GM12892 (cell line): Measurements from ENCODE around the gene EHBP1L1.

Source experiments
- DNase-seq: peaks from one replicate; pipeline ENCODE4 v3.0.0; 2011; ENCODE audit not compliant: insufficient read length
- FAIRE-seq: peaks from 2 replicates; lab custom pipeline; 2011; peaks lifted over from hg19 to GRCh38; lab: Jason Lieb, UNC
- POLR2A ChIP-seq: IDR thresholded peaks from 2 replicates; pipeline ENCODE4 v1.6.1; 2011; ENCODE audit warnings: low read depth, low read length, control low read depth
- POLR2AphosphoS5 ChIP-seq: IDR thresholded peaks from 2 replicates; pipeline ENCODE4 v1.6.1; 2011; ENCODE audit warnings: low read depth, low read length, control low read depth
- TAF1 ChIP-seq: IDR thresholded peaks from 2 replicates; pipeline ENCODE4 v1.6.1; 2011; ENCODE audit warnings: low read depth, mild to moderate bottlenecking, control low read depth, low read length, borderline replicate concordance

EHBP1L1 gene

DNA sequence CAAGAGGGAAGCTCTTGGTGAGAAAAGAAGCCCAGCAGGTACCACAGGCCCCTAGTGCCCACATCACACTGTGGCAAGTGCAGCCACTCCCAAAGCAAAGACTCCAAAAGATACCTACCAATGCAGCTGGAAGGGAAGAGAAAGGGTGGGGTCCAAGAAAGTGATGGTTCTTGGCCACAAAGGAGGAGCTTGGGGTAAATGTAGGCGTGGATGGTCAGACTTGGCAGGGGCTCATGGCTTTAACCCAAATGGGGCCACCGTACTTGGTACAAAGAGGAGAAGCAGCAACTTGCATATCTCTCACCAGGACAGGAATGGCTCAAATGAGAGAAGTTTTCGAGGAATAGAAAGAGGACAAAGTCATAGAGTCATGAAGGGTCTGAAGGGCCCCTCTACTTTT lies 33.4 kb downstream of the EHBP1L1 start:
- DNase-seq, result no peak
- no peak for FAIRE-seq
- no peak for TF ChIP-seq TAF1
- TF ChIP-seq POLR2AphosphoS5, result no peak
- TF ChIP-seq POLR2A, result no peak

DNA sequence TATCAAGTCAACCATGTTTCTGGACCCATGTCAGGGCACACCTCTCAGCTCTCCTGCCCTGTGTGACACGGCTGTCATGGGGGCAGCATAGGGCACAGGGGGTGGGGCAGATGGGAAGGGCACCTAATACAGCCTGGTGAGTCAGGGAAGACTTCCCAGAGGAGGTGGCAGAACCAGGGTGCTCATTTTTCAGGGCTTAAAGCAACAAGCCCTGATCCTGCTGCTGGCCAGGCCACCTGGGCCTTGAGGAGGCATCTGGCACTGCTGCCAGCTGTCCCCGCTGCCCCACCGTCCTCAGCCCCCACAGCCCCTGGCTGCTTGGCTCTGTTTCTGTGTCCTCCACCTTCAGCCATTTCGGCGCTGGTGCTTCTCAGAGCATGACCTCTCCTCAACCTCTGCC lies 33.8 kb downstream of the EHBP1L1 start:
- TF ChIP-seq TAF1, result no peak
- DNase-seq, result no peak
- FAIRE-seq, result no peak

GRCh38 chr11:65610404-65610803 lies 34.6 kb downstream of the EHBP1L1 start:
- no peak for TF ChIP-seq POLR2AphosphoS5
- TF ChIP-seq POLR2A, result no peak
- TF ChIP-seq TAF1, result no peak
- FAIRE-seq, result no peak

DNA sequence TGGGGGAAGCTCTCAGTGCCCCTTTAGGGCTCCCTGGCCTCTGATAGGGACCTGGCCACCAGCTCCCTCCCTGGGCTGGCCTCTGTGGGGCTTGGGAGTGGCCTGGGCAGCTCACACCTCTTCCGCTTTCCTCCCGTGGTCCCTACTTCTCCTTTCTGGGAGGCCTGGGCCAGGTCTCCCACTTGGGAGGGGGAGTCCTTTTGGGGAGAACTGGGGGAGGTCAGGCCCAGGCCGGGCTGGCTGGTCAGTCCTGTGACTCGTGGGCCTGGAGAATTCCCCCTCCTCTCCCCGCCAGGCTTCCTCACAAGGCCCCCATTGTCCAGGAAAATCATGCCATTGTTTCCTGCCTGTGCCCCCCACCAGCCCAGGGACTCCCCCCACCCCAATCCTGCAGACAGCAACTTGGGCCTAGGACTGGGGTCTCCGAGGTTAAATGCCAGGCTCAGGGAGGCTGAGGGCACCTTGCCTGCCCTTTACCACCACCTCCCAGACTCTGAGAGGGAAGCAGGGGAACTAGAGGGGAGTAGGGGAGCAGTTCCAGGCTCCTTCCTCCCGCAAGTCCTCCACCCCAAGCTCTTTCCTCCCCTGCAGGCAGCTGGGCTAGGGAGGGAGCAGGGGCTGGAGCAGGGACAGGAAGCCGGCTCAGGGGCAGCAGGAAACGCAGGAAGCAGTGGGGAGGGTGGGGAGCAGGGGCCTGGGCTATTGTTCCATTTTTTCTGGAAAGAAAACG lies 35.3 kb downstream of the EHBP1L1 start:
- TF ChIP-seq POLR2AphosphoS5 (no peak), POLR2A (no peak), TAF1 (no peak)
- no peak for DNase-seq
- no peak for FAIRE-seq

More at GRCh38 chr11:65610404-65610803, 34.6 kb downstream of the EHBP1L1 start:
- no peak for DNase-seq

GRCh38 chr11:65611758-65612603 lies 36.1 kb downstream of the EHBP1L1 start:
- DNase-seq (no peak), FAIRE-seq (no peak)
- TF ChIP-seq POLR2AphosphoS5 (no peak), POLR2A (no peak), TAF1 (no peak)

GRCh38 chr11:65612691-65613090 lies 36.8 kb downstream of the EHBP1L1 start:
- FAIRE-seq (peak; percentile 67), DNase-seq (no peak)
- no peak for TF ChIP-seq POLR2A
- no peak for TF ChIP-seq POLR2AphosphoS5
- TF ChIP-seq TAF1, result no peak

GRCh38 chr11:65613091-65613928 lies 37.5 kb downstream of the EHBP1L1 start:
- no peak for TF ChIP-seq POLR2AphosphoS5
- no peak for TF ChIP-seq POLR2A
- TF ChIP-seq TAF1, result no peak
- FAIRE-seq, result peak; percentile 42
- DNase-seq, result peak; percentile 64

GRCh38 chr11:65615229-65615949 lies 39.5 kb downstream of the EHBP1L1 start, which contains the start of gene PCNX3:
Gene PCNX3 (plus strand): TSS chr11:65615776. CDS start chr11:65616312, 536 bp downstream.
- peak; percentile 59; the same call in 1 of the 2 replicates for TF ChIP-seq POLR2A
- TF ChIP-seq TAF1, result 0 out of 2 replicates have a peak, but pooled peaks have one; percentile 11
- no peak for TF ChIP-seq POLR2AphosphoS5
- DNase-seq (peak; percentile 100), FAIRE-seq (peak; percentile 100)

- DNase-seq (peak; percentile 79), FAIRE-seq (no peak)
- TF ChIP-seq POLR2AphosphoS5, result no peak
- TF ChIP-seq POLR2A, result no peak
- TF ChIP-seq TAF1, result no peak
Observed at GRCh38 chr11:65615950-65616574, 40.2 kb downstream of the EHBP1L1 start.

GRCh38 chr11:65616575-65617001 lies 40.7 kb downstream of the EHBP1L1 start:
- no peak for DNase-seq
- FAIRE-seq, result peak; percentile 65
- TF ChIP-seq POLR2A (no peak), POLR2AphosphoS5 (no peak), TAF1 (no peak)
